ENCODE data around the gene NOL3. TPM values are rescaled to one million over a fixed set of nuclear protein-coding genes. Genes with fewer than 3 reads are reported as not detected.

Gene NOL3
- total and polyA plus RNA-seq, 2 of the 13 experiments (the other 11 are each of a cell fraction or from before 2014, with no cell fraction given): 5.7 to 20.5 TPM

DNA sequence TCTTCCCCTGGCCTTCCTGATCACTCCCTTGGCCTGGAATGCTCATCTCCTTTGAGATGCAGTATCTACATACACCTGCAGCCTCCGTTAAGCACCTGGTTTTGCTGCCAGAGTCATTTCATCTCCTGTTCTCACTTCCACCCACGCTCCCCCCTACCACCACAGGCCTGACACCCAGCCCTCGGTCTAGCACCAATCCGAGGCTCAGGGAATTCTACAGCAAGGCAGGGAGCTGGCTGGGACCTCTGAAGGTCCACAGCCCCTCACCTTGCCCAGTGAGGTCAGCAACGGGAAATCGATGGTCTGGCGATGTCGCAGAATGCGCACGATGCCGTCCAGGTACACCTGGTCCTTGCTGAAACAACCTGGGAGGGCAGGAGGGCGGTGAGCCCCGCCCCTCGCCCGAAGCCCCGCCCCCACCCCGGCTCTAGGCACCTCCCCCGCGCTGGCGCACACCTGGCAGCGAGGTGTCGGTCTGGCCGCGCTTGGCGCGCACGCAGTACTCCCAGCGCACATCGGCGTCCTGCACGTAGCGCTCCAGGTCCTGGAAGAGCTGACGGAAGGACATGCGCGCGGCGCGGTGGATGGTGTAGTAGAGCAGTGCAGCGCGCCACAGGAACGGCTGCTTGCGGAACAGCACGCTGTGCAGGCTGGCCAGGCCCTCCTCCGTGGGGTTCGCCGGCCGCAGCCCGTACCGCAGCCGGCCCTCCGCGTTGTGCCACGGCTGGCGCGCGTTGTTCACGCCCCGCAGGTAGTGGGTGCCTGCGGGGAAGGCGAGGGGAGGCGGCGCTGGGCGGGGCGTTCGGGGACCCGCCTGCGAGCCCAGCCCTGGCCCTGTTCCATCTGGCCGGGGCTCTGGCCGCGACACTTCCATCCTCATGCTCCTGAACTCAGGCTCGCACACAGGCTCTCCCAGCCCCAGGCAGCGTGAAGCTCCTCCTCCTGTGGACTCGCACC is 7.7 kb downstream of the NOL3 start (continued):
- TF ChIP-seq HIC2 (CRISPR knock-in tag; IDR thresholded peaks at IDR 0.05; ENCODE audit: low read depth): 0 out of 2 replicates have a peak, but pooled peaks have one; percentile 34
- TF ChIP-seq CHD2 (IDR thresholded peaks at IDR 0.05; ENCODE audit: low read depth, low read length): no peak
- TF ChIP-seq SNAPC5 (CRISPR knock-in tag; IDR thresholded peaks at IDR 0.05; ENCODE audit: borderline replicate concordance): no peak
- TF ChIP-seq, protein P1, sequence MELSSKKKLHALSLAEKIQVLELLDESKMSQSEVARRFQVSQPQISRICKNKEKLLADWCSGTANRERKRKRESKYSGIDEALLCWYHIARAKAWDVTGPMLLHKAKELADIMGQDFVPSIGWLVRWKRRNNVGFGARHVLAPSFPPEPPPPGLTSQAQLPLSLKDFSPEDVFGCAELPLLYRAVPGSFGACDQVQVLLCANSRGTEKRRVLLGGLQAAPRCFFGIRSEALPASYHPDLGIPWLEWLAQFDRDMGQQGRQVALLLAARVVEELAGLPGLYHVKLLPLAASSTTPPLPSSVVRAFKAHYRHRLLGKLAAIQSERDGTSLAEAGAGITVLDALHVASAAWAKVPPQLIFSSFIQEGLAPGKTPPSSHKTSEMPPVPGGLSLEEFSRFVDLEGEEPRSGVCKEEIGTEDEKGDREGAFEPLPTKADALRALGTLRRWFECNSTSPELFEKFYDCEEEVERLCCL (CRISPR knock-in tag; IDR thresholded peaks at IDR 0.05; ENCODE audit: borderline replicate concordance): no peak
- TF ChIP-seq, protein P2, sequence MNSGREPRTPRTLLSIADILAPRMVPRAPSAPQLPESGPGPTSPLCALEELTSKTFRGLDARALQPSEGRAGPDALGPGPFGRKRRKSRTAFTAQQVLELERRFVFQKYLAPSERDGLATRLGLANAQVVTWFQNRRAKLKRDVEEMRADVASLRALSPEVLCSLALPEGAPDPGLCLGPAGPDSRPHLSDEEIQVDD (CRISPR knock-in tag; IDR thresholded peaks at IDR 0.05; ENCODE audit: borderline replicate concordance): peak; percentile 61; the same call in 1 of the 2 replicates
- TF ChIP-seq ZNF652 (CRISPR knock-in tag; IDR thresholded peaks at IDR 0.05; ENCODE audit: borderline replicate concordance, low read depth): no peak
- TF ChIP-seq, protein P3, sequence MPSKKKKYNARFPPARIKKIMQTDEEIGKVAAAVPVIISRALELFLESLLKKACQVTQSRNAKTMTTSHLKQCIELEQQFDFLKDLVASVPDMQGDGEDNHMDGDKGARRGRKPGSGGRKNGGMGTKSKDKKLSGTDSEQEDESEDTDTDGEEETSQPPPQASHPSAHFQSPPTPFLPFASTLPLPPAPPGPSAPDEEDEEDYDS (CRISPR knock-in tag; IDR thresholded peaks at IDR 0.05): 0 out of 2 replicates have a peak, but pooled peaks have one; percentile 17
- TF ChIP-seq, protein P4, sequence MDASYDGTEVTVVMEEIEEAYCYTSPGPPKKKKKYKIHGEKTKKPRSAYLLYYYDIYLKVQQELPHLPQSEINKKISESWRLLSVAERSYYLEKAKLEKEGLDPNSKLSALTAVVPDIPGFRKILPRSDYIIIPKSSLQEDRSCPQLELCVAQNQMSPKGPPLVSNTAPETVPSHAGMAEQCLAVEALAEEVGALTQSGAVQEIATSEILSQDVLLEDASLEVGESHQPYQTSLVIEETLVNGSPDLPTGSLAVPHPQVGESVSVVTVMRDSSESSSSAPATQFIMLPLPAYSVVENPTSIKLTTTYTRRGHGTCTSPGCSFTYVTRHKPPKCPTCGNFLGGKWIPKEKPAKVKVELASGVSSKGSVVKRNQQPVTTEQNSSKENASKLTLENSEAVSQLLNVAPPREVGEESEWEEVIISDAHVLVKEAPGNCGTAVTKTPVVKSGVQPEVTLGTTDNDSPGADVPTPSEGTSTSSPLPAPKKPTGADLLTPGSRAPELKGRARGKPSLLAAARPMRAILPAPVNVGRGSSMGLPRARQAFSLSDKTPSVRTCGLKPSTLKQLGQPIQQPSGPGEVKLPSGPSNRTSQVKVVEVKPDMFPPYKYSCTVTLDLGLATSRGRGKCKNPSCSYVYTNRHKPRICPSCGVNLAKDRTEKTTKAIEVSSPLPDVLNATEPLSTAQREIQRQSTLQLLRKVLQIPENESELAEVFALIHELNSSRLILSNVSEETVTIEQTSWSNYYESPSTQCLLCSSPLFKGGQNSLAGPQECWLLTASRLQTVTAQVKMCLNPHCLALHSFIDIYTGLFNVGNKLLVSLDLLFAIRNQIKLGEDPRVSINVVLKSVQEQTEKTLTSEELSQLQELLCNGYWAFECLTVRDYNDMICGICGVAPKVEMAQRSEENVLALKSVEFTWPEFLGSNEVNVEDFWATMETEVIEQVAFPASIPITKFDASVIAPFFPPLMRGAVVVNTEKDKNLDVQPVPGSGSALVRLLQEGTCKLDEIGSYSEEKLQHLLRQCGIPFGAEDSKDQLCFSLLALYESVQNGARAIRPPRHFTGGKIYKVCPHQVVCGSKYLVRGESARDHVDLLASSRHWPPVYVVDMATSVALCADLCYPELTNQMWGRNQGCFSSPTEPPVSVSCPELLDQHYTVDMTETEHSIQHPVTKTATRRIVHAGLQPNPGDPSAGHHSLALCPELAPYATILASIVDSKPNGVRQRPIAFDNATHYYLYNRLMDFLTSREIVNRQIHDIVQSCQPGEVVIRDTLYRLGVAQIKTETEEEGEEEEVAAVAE (CRISPR knock-in tag; IDR thresholded peaks at IDR 0.05; ENCODE audit: borderline replicate concordance): no peak
- TF ChIP-seq ZNF329 (CRISPR knock-in tag; IDR thresholded peaks at IDR 0.05; ENCODE audit: low read depth): no peak
- TF ChIP-seq ZNF713 (CRISPR knock-in tag; IDR thresholded peaks at IDR 0.05): no peak
- no peak for TF ChIP-seq PAWR (CRISPR knock-in tag; IDR thresholded peaks at IDR 0.05; ENCODE audit: borderline replicate concordance)
- TF ChIP-seq ZNF3 (CRISPR knock-in tag; IDR thresholded peaks at IDR 0.05): no peak
- 0 out of 2 replicates have a peak, but pooled peaks have one; percentile 84 for TF ChIP-seq NRL (CRISPR knock-in tag; IDR thresholded peaks at IDR 0.05; ENCODE audit: borderline replicate concordance)
- 0 out of 2 replicates have a peak, but pooled peaks have one; percentile 76 for TF ChIP-seq ZNF34 (CRISPR knock-in tag; IDR thresholded peaks at IDR 0.05; ENCODE audit: borderline replicate concordance)
- TF ChIP-seq, protein P5, sequence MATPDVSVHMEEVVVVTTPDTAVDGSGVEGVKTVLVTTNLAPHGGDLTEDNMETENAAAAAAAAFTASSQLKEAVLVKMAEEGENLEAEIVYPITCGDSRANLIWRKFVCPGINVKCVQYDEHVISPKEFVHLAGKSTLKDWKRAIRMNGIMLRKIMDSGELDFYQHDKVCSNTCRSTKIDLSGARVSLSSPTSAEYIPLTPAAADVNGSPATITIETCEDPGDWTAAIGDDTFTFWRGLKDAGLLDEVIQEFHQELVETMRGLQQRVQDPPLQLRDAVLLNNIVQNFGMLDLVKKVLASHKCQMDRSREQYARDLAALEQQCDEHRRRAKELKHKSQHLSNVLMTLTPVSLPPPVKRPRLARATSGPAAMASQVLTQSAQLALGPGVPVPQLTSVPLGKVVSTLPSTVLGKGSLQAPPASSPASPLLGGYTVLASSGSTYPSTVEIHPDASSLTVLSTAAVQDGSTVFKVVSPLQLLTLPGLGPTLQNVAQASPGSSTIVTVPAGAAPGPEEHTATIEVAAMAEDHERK (CRISPR knock-in tag; IDR thresholded peaks at IDR 0.05; ENCODE audit: low read depth): peak; percentile 36; the same call in 1 of the 2 replicates
- no peak for TF ChIP-seq PRMT3 (CRISPR knock-in tag; IDR thresholded peaks at IDR 0.05; ENCODE audit: borderline replicate concordance, low read depth)
